Ishikawa (cell line): Measurements from ENCODE around the gene ACE.

Experiments used
- CEBPB ChIP-seq: IDR thresholded peaks from 2 replicates; pipeline ENCODE4 v1.6.1; 2012
- CREB1 ChIP-seq: IDR thresholded peaks from 2 replicates; pipeline ENCODE4 v1.6.1; 2012; ENCODE audit warnings: low read depth
- EGR1 ChIP-seq: IDR thresholded peaks from 2 replicates; pipeline ENCODE4 v1.6.1; 2012
- EP300 ChIP-seq: IDR thresholded peaks from 2 replicates; pipeline ENCODE4 v1.6.1; 2012; ENCODE audit warnings: borderline replicate concordance
- FOXM1 ChIP-seq: IDR thresholded peaks from 2 replicates; pipeline ENCODE4 v1.6.1; 2012; ENCODE audit warnings: low read depth, borderline replicate concordance
- MAX ChIP-seq: IDR thresholded peaks from 2 replicates; pipeline ENCODE4 v1.6.1; 2012
- NFIC ChIP-seq: IDR thresholded peaks from 2 replicates; pipeline ENCODE4 v1.6.1; 2012
- RAD21 ChIP-seq: IDR thresholded peaks from 2 replicates; pipeline ENCODE4 v1.6.1; 2012; ENCODE audit warnings: low read depth
- TAF1 ChIP-seq: IDR thresholded peaks from 2 replicates; pipeline ENCODE4 v1.6.1; 2012; ENCODE audit warnings: low read depth, mild to moderate bottlenecking
- TCF12 ChIP-seq: IDR thresholded peaks from 2 replicates; pipeline ENCODE4 v1.6.1; 2012; ENCODE audit warnings: low read depth
- TEAD4 ChIP-seq: IDR thresholded peaks from 2 replicates; pipeline ENCODE4 v1.6.1; 2012
- USF1 ChIP-seq: IDR thresholded peaks from 2 replicates; pipeline ENCODE4 v1.6.1; 2012
- YY1 ChIP-seq: IDR thresholded peaks from 2 replicates; pipeline ENCODE4 v1.6.1; 2012; ENCODE audit warnings: low read depth
- ZBTB7A ChIP-seq: IDR thresholded peaks from 2 replicates; pipeline ENCODE4 v1.6.1; 2012; ENCODE audit warnings: low read depth
- TF ChIP-seq, protein P1 (sequence below): IDR thresholded peaks from 2 replicates; pipeline ENCODE4 v1.6.1; 2012; ENCODE audit warnings: low read depth, mild to moderate bottlenecking

The ACE gene

GRCh38 chr17:63491413-63491812 lies 14.6 kb downstream of the ACE start:
- TF ChIP-seq CEBPB (no peak), EP300 (no peak)

- no peak for TF ChIP-seq TCF12
- no peak for TF ChIP-seq CEBPB
- no peak for TF ChIP-seq EGR1
- TF ChIP-seq TEAD4 = no peak
- no peak for TF ChIP-seq FOXM1
- no peak for TF ChIP-seq ZBTB7A
- TF ChIP-seq YY1 = no peak
- no peak for TF ChIP-seq USF1
- no peak for TF ChIP-seq TAF1
- no peak for TF ChIP-seq NFIC
- TF ChIP-seq, protein P1, sequence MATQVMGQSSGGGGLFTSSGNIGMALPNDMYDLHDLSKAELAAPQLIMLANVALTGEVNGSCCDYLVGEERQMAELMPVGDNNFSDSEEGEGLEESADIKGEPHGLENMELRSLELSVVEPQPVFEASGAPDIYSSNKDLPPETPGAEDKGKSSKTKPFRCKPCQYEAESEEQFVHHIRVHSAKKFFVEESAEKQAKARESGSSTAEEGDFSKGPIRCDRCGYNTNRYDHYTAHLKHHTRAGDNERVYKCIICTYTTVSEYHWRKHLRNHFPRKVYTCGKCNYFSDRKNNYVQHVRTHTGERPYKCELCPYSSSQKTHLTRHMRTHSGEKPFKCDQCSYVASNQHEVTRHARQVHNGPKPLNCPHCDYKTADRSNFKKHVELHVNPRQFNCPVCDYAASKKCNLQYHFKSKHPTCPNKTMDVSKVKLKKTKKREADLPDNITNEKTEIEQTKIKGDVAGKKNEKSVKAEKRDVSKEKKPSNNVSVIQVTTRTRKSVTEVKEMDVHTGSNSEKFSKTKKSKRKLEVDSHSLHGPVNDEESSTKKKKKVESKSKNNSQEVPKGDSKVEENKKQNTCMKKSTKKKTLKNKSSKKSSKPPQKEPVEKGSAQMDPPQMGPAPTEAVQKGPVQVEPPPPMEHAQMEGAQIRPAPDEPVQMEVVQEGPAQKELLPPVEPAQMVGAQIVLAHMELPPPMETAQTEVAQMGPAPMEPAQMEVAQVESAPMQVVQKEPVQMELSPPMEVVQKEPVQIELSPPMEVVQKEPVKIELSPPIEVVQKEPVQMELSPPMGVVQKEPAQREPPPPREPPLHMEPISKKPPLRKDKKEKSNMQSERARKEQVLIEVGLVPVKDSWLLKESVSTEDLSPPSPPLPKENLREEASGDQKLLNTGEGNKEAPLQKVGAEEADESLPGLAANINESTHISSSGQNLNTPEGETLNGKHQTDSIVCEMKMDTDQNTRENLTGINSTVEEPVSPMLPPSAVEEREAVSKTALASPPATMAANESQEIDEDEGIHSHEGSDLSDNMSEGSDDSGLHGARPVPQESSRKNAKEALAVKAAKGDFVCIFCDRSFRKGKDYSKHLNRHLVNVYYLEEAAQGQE = no peak
- no peak for TF ChIP-seq RAD21
Measured at GRCh38 chr17:63491977-63492618, 15.2 kb downstream of the ACE start.

DNA sequence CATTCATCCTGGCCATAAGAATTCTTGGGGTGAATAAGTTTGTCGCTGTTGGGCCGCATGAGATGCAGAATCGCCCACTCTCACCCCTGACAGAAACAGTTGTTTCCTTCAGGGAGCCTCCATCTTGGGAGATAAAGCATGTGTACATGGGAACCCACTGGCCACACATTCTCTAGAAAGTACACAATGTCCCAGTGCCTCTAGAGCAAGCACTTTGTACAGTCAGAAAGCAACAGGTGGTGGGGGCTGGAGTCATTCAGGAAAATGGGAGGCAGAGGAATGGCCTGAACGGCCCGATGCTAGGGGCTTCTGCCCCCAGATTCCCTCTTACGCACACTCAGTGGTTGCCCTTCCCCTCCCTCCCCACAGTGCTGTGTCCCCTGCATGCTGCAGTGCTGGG lies 16.1 kb downstream of the ACE start:
- no peak for TF ChIP-seq CREB1
- TF ChIP-seq, protein P1 = no peak
- no peak for TF ChIP-seq YY1
- no peak for TF ChIP-seq CEBPB
- no peak for TF ChIP-seq USF1
- TF ChIP-seq FOXM1 = no peak
- TF ChIP-seq RAD21 = no peak
- no peak for TF ChIP-seq EP300
- TF ChIP-seq TCF12 = no peak
- TF ChIP-seq ZBTB7A = no peak

DNA sequence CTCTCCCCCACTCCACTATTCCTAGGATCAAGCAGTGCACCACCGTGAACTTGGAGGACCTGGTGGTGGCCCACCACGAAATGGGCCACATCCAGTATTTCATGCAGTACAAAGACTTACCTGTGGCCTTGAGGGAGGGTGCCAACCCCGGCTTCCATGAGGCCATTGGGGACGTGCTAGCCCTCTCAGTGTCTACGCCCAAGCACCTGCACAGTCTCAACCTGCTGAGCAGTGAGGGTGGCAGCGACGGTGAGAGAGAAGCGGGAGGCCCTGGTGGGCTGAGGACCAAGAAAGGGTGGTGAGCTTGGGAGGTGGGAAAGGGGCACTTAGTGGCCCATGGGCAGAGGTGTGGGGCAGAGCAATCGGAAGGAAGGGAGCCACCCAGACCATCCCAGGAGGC lies 16.6 kb downstream of the ACE start:
- TF ChIP-seq TCF12 = no peak
- TF ChIP-seq CREB1 = no peak
- no peak for TF ChIP-seq EP300
- TF ChIP-seq, protein P1 = no peak
- TF ChIP-seq USF1 = no peak
- TF ChIP-seq EGR1 = no peak
- TF ChIP-seq TAF1 = no peak
- TF ChIP-seq FOXM1 = no peak
- no peak for TF ChIP-seq MAX
- TF ChIP-seq NFIC = no peak
- no peak for TF ChIP-seq CEBPB
- TF ChIP-seq ZBTB7A = no peak
